ENCODE measurements around the gene GLP1R. TPM values are rescaled to one million over a fixed set of nuclear protein-coding genes. Genes with fewer than 3 reads are reported as not detected.

The GLP1R gene
- total and polyA plus RNA-seq, 3 experiments from 2014 or later = not detected

- Histone ChIP-seq H3K4me3 (ENCODE audit: low read length) (no peak overlapping the region), H3K4me1 (ENCODE audit: insufficient read depth, low read length) (peaks cover 8% of the 10 kb centered on the region), H3K9me3 (ENCODE audit: low read length) (no peaks in the 10 kb centered on the region), H3K27me3 (ENCODE audit: insufficient read depth, low read length, poor library complexity, severe bottlenecking) (peaks cover 22% of the 10 kb centered on the region), H3K36me3 (ENCODE audit: insufficient read depth, low read length) (no peaks in the 10 kb centered on the region), H3K27ac (ENCODE audit: low read depth, low read length) (no peak overlapping the region)
- DNase-seq = no peak
- H3K36me3 Mint-ChIP-seq = no peaks in the 10 kb centered on the region
- ChIA-PET CTCF (no interaction called here), POLR2A (no interaction called here)
- peaks cover 6 to 31% (median 11%) of the 10 kb centered on the region in 3 donors for H3K4me1 Mint-ChIP-seq
- H3K27me3 Mint-ChIP-seq = peaks cover 30 to 49% of the 10 kb centered on the region in 2 donors
- H3K9me3 Mint-ChIP-seq = no peaks in the 10 kb centered on the region
- peak overlapping the region in 1 of 8 donors; percentile 33 for H3K27ac Mint-ChIP-seq
- peak overlapping the region in 4 of 7 donors; percentile 11 to 59 (median 36) for H3K4me3 Mint-ChIP-seq
These were observed 1.1 kb downstream of the GLP1R start for GRCh38 chr6:39049575-39050283.

- no peak overlapping the region for H3K4me3 Mint-ChIP-seq
- Histone ChIP-seq H3K4me1 (ENCODE audit: insufficient read depth, low read length) (peaks cover 8% of the 10 kb centered on the region), H3K9me3 (ENCODE audit: low read length) (no peaks in the 10 kb centered on the region), H3K27ac (ENCODE audit: low read depth, low read length) (no peak overlapping the region), H3K36me3 (ENCODE audit: insufficient read depth, low read length) (no peaks in the 10 kb centered on the region), H3K27me3 (ENCODE audit: insufficient read depth, low read length, poor library complexity, severe bottlenecking) (peaks cover 22% of the 10 kb centered on the region), H3K4me3 (ENCODE audit: low read length) (no peak overlapping the region)
- no peaks in the 10 kb centered on the region for H3K9me3 Mint-ChIP-seq
- H3K27ac Mint-ChIP-seq = peak overlapping the region in 3 of 8 donors; percentile 41 to 59 (median 51)
- H3K4me1 Mint-ChIP-seq = peaks cover 6 to 31% (median 11%) of the 10 kb centered on the region in 3 donors
- peaks cover 30 to 49% of the 10 kb centered on the region in 2 donors for H3K27me3 Mint-ChIP-seq
- ChIA-PET POLR2A (no interaction called here), CTCF (no interaction called here)
- H3K36me3 Mint-ChIP-seq = no peaks in the 10 kb centered on the region
- no peak for DNase-seq
These were observed 2.0 kb downstream of the GLP1R start for GRCh38 chr6:39050453-39051112.

GRCh38 chr6:39051399-39052122, 3.0 kb downstream of the GLP1R start:
- Mint-ChIP-seq H3K27ac (peak overlapping the region in 3 of 8 donors; percentile 9 to 41 (median 12)), H3K4me1 (peaks cover 6 to 31% (median 11%) of the 10 kb centered on the region in 3 donors), H3K27me3 (peaks cover 34 to 52% of the 10 kb centered on the region in 2 donors), H3K36me3 (no peaks in the 10 kb centered on the region), H3K4me3 (no peak overlapping the region), H3K9me3 (no peaks in the 10 kb centered on the region)
- H3K36me3 ChIP-seq (ENCODE audit: insufficient read depth, low read length) = no peaks in the 10 kb centered on the region
- H3K4me1 ChIP-seq (ENCODE audit: insufficient read depth, low read length) = peaks cover 8% of the 10 kb centered on the region
- H3K27me3 ChIP-seq (ENCODE audit: insufficient read depth, low read length, poor library complexity, severe bottlenecking) = peaks cover 22% of the 10 kb centered on the region
- DNase-seq = no peak
- ChIA-PET POLR2A (no interaction called here), CTCF (no interaction called here)
- no peak overlapping the region for H3K4me3 ChIP-seq (ENCODE audit: low read length)
- no peak overlapping the region for H3K27ac ChIP-seq (ENCODE audit: low read depth, low read length)
- H3K9me3 ChIP-seq (ENCODE audit: low read length) = no peaks in the 10 kb centered on the region

GRCh38 chr6:39053016-39053624, 4.5 kb downstream of the GLP1R start:
- H3K27ac Mint-ChIP-seq = no peak overlapping the region
- H3K4me1 ChIP-seq (ENCODE audit: insufficient read depth, low read length) = peaks cover 8% of the 10 kb centered on the region
- H3K36me3 ChIP-seq (ENCODE audit: insufficient read depth, low read length) = no peaks in the 10 kb centered on the region
- peaks cover 6 to 25% (median 11%) of the 10 kb centered on the region in 3 donors for H3K4me1 Mint-ChIP-seq
- H3K36me3 Mint-ChIP-seq = no peaks in the 10 kb centered on the region
- no peak overlapping the region for H3K4me3 Mint-ChIP-seq
- H3K9me3 ChIP-seq (ENCODE audit: low read length) = no peaks in the 10 kb centered on the region
- no peak for DNase-seq
- peaks cover 13% of the 10 kb centered on the region for H3K27me3 ChIP-seq (ENCODE audit: insufficient read depth, low read length, poor library complexity, severe bottlenecking)
- H3K27ac ChIP-seq (ENCODE audit: low read depth, low read length) = no peak overlapping the region
- H3K4me3 ChIP-seq (ENCODE audit: low read length) = no peak overlapping the region
- POLR2A ChIA-PET = no interaction called here
- CTCF ChIA-PET = no interaction called here
- H3K9me3 Mint-ChIP-seq = no peaks in the 10 kb centered on the region
- H3K27me3 Mint-ChIP-seq = peaks cover 26 to 42% of the 10 kb centered on the region in 2 donors

- DNase-seq = no peak
- H3K36me3 ChIP-seq (ENCODE audit: insufficient read depth, low read length) = no peaks in the 10 kb centered on the region
- peaks cover 11% of the 10 kb centered on the region for H3K27me3 ChIP-seq (ENCODE audit: insufficient read depth, low read length, poor library complexity, severe bottlenecking)
- Mint-ChIP-seq H3K27me3 (peaks cover 26 to 46% of the 10 kb centered on the region in 2 donors), H3K36me3 (no peaks in the 10 kb centered on the region), H3K9me3 (no peaks in the 10 kb centered on the region), H3K4me3 (no peak overlapping the region), H3K27ac (peak overlapping the region in 1 of 8 donors; percentile 66), H3K4me1 (peaks cover 6 to 23% (median 11%) of the 10 kb centered on the region in 3 donors)
- H3K9me3 ChIP-seq (ENCODE audit: low read length) = no peaks in the 10 kb centered on the region
- H3K27ac ChIP-seq (ENCODE audit: low read depth, low read length) = no peak overlapping the region
- no peak overlapping the region for H3K4me3 ChIP-seq (ENCODE audit: low read length)
- H3K4me1 ChIP-seq (ENCODE audit: insufficient read depth, low read length) = peaks cover 8% of the 10 kb centered on the region
- CTCF ChIA-PET = no interaction called here
- POLR2A ChIA-PET = no interaction called here
These were observed 5.4 kb downstream of the GLP1R start for GRCh38 chr6:39053854-39054576.

- Histone ChIP-seq H3K27ac (ENCODE audit: low read depth, low read length) (no peak overlapping the region), H3K4me1 (ENCODE audit: insufficient read depth, low read length) (peaks cover 8% of the 10 kb centered on the region), H3K36me3 (ENCODE audit: insufficient read depth, low read length) (no peaks in the 10 kb centered on the region), H3K27me3 (ENCODE audit: insufficient read depth, low read length, poor library complexity, severe bottlenecking) (peaks cover 4% of the 10 kb centered on the region), H3K4me3 (ENCODE audit: low read length) (no peak overlapping the region), H3K9me3 (ENCODE audit: low read length) (no peaks in the 10 kb centered on the region)
- ChIA-PET CTCF (no interaction called here), POLR2A (no interaction called here)
- H3K4me1 Mint-ChIP-seq = peaks cover 6 to 16% (median 11%) of the 10 kb centered on the region in 3 donors
- no peak for DNase-seq
- H3K9me3 Mint-ChIP-seq = no peaks in the 10 kb centered on the region
- H3K36me3 Mint-ChIP-seq = no peaks in the 10 kb centered on the region
- no peak overlapping the region for H3K27ac Mint-ChIP-seq
- no peak overlapping the region for H3K4me3 Mint-ChIP-seq
- H3K27me3 Mint-ChIP-seq = peaks cover 20 to 40% of the 10 kb centered on the region in 2 donors
These were observed 6.1 kb downstream of the GLP1R start for GRCh38 chr6:39054577-39055142.

GRCh38 chr6:39055661-39056060, 7.1 kb downstream of the GLP1R start:
- H3K36me3 Mint-ChIP-seq = no peaks in the 10 kb centered on the region
- POLR2A ChIA-PET = no interaction called here
- peaks cover 8% of the 10 kb centered on the region for H3K4me1 ChIP-seq (ENCODE audit: insufficient read depth, low read length)
- H3K4me3 Mint-ChIP-seq = no peak overlapping the region
- H3K36me3 ChIP-seq (ENCODE audit: insufficient read depth, low read length) = no peaks in the 10 kb centered on the region
- H3K9me3 Mint-ChIP-seq = no peaks in the 10 kb centered on the region
- H3K4me1 Mint-ChIP-seq = peaks cover 6 to 14% (median 11%) of the 10 kb centered on the region in 3 donors
- H3K4me3 ChIP-seq (ENCODE audit: low read length) = no peak overlapping the region
- H3K27me3 Mint-ChIP-seq = peaks cover 21 to 41% of the 10 kb centered on the region in 2 donors
- no peak overlapping the region for H3K27ac ChIP-seq (ENCODE audit: low read depth, low read length)
- no peak overlapping the region for H3K27ac Mint-ChIP-seq
- CTCF ChIA-PET = no interaction called here
- DNase-seq = no peak
- H3K27me3 ChIP-seq (ENCODE audit: insufficient read depth, low read length, poor library complexity, severe bottlenecking) = no peaks in the 10 kb centered on the region
- H3K9me3 ChIP-seq (ENCODE audit: low read length) = no peaks in the 10 kb centered on the region

All from CD8-positive, alpha-beta memory T cell (primary cell).